Glutamatergic neuron (in vitro differentiated cells): ENCODE results near the gene CARMIL1. TPM values are rescaled to one million over a fixed set of nuclear protein-coding genes. Genes with fewer than 3 reads are reported as not detected.

ENCODE experiments used
- DNase-seq: peaks from one replicate; pipeline ENCODE4 v3.0.0; 2022
- H3K27ac Mint-ChIP-seq: one replicate; pipeline ENCODE4 v1.8.0; 2020; ENCODE audit warnings: mild to moderate bottlenecking, mixed read lengths, inconsistent platforms; ENCODE audit not compliant: unreplicated experiment
- H3K27me3 Mint-ChIP-seq: one replicate; pipeline ENCODE4 v1.8.0; 2020; ENCODE audit warnings: mild to moderate bottlenecking, moderate library complexity, mixed read lengths, inconsistent platforms; ENCODE audit not compliant: unreplicated experiment
- H3K36me3 Mint-ChIP-seq: one replicate; pipeline ENCODE4 v1.8.0; 2020; ENCODE audit warnings: mild to moderate bottlenecking, mixed read lengths, inconsistent platforms; ENCODE audit not compliant: unreplicated experiment
- H3K4me1 Mint-ChIP-seq: one replicate; pipeline ENCODE4 v1.8.0; 2020; ENCODE audit warnings: mild to moderate bottlenecking, low read depth, mixed read lengths, inconsistent platforms; ENCODE audit not compliant: unreplicated experiment
- H3K4me3 Mint-ChIP-seq: one replicate; pipeline ENCODE4 v1.8.0; 2020; ENCODE audit warnings: mild to moderate bottlenecking, mixed read lengths, inconsistent platforms; ENCODE audit not compliant: unreplicated experiment
- H3K9me3 Mint-ChIP-seq: one replicate; pipeline ENCODE4 v1.8.0; 2020; ENCODE audit warnings: mild to moderate bottlenecking, moderate library complexity, mixed read lengths, inconsistent platforms; ENCODE audit not compliant: unreplicated experiment
- total RNA-seq: library from RNA; stranded (reverse); fragmentation: NEBNext Ultra II Directional; extraction: Animal tissue kit (Norgen Biotek cat#: 25700); gene quantifications from one replicate; pipeline ENCODE4 v1.2.1, GENCODE V29; 2021; ENCODE audit not compliant: unreplicated experiment
- TF ChIP-seq, protein P1 (sequence below): fragments of 200-600 bp; sonication (generic); IDR thresholded peaks from one replicate; pipeline ENCODE4 v1.5.0; 2021; ENCODE audit not compliant: partially characterized antibody, unreplicated experiment

The CARMIL1 gene
- total RNA-seq, 1 donor from 2014 or later = 4.8 TPM

DNA sequence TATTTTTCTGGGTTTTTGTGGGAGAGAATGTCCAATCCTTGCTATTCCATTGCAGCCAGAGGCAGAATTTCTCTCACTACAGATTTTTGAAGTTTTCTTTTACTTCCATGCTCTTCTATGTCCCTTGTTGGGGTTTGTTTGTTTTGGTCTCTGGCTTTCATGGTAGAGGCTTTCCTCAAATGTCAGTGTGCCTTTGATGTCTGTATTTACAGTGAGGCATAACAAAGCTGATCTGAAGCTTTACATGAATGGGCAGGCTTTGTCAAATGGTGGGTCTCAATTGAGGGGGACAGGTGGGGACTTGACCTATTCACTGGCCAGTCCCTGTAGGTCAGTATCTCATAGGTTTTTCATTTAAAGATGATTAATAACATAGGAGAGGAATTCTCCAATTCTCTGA is 8.6 kb upstream of the CARMIL1 start:
- H3K27me3 Mint-ChIP-seq = no peaks in the 10 kb centered on the region
- no peak for DNase-seq
- no peaks in the 10 kb centered on the region for H3K36me3 Mint-ChIP-seq
- TF ChIP-seq, protein P1, sequence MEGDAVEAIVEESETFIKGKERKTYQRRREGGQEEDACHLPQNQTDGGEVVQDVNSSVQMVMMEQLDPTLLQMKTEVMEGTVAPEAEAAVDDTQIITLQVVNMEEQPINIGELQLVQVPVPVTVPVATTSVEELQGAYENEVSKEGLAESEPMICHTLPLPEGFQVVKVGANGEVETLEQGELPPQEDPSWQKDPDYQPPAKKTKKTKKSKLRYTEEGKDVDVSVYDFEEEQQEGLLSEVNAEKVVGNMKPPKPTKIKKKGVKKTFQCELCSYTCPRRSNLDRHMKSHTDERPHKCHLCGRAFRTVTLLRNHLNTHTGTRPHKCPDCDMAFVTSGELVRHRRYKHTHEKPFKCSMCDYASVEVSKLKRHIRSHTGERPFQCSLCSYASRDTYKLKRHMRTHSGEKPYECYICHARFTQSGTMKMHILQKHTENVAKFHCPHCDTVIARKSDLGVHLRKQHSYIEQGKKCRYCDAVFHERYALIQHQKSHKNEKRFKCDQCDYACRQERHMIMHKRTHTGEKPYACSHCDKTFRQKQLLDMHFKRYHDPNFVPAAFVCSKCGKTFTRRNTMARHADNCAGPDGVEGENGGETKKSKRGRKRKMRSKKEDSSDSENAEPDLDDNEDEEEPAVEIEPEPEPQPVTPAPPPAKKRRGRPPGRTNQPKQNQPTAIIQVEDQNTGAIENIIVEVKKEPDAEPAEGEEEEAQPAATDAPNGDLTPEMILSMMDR = no peak
- H3K4me1 Mint-ChIP-seq = no peaks in the 10 kb centered on the region
- H3K4me3 Mint-ChIP-seq = no peak overlapping the region
- H3K27ac Mint-ChIP-seq = no peak overlapping the region
- no peaks in the 10 kb centered on the region for H3K9me3 Mint-ChIP-seq

DNA sequence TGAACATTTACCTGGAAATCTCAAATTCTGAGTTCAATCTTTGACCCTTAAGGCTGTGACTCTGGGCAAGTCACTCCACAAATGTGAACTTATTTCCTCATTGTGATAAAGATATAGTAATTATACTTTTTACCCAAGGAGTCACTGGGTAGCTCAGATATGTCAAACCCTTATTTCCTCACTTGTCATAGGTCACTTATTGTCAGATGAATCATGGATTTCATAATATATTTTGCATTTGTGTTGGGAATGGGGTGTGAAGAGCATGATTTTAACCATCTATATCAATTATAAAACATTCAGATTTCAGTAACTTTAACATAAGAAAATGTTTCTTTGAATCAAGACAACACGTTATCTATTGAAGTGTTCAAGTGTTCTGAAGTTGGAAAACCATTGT is 3.7 kb upstream of the CARMIL1 start:
- Mint-ChIP-seq H3K4me1 (peaks cover 2% of the 10 kb centered on the region), H3K9me3 (peaks cover 6% of the 10 kb centered on the region), H3K27me3 (peaks cover 1% of the 10 kb centered on the region), H3K36me3 (no peaks in the 10 kb centered on the region), H3K27ac (no peak overlapping the region), H3K4me3 (no peak overlapping the region)
- TF ChIP-seq, protein P1 = no peak
- DNase-seq = no peak

DNA sequence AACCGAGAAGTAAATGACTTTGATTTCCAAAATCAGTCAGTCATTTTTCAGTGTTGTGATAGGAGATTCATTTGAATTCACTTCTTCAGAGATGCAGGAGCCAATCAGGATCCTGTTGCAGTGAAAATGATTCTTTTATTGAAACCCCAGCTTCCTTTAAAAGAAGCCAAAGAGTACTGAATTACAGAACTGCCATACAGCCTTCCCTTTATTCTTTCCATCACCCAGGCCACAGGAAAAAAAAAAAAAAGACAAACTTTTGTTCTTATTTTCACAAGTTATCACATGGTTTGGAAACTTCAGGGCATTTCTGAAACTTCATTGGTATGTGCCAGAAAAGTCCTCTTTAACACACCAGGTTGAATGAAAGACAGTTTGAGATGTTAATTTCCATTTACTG is 1.8 kb upstream of the CARMIL1 start:
- TF ChIP-seq, protein P1 = no peak
- peaks cover 5% of the 10 kb centered on the region for H3K27me3 Mint-ChIP-seq
- no peak overlapping the region for H3K4me3 Mint-ChIP-seq
- no peak for DNase-seq
- H3K4me1 Mint-ChIP-seq = peaks cover 2% of the 10 kb centered on the region
- H3K9me3 Mint-ChIP-seq = peaks cover 7% of the 10 kb centered on the region
- H3K36me3 Mint-ChIP-seq = no peaks in the 10 kb centered on the region
- no peak overlapping the region for H3K27ac Mint-ChIP-seq

DNA sequence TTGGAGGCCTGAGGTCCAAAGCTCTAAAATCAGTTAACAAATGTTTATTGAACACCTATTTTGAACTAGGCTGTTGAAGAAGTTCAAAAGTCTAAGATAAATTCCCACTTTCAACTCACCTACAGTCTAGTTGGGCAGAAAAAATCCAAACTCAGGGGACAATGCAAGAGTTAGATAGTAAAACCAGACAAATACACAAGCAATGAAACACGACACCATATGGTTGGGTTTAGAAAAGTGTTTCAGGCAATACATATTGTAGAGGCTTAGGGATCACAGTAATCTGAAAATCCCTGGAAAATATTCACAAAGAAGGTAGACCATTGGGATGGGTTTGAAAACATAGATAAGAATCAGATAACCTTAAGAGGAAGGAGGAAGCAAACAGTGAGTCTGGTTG is 1.3 kb upstream of the CARMIL1 start:
- Mint-ChIP-seq H3K4me3 (peak overlapping the region; percentile 76), H3K9me3 (peaks cover 7% of the 10 kb centered on the region)

DNA sequence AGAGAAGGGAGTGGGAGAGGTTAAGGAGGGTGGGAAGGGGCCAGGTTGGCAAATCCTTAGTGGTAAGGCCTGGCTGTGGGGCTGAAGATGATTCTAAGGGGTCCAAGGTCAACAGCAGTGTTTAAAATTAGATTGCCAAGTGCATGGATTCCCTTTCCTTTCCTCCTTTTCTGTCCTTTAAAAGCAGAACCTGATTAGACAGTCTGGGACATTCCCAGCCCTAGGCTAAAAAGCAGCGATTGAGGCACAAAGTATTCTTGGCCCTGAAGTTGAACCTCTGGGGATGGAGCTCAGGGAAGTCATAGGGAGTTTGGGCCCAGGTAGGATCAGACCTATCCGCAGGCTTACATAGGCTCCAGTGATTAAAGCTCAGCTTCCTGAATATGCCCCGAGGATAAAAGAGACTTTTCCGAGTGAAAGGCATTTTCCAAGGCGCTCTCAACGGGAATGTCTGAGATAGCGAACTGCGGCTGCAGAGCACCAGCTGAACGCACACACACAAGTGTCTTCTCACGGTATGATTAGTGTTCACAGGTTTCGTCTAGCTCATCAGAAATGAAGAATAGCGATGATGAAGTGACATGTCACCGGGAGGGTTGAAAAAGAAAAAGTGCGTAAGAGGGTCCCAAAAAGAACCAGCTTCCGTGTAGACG is 787 bp upstream of the CARMIL1 start:
- peak; percentile 20 for DNase-seq

More for the DNA sequence above, 1.3 kb upstream of the CARMIL1 start:
- peaks cover 5% of the 10 kb centered on the region for H3K27me3 Mint-ChIP-seq
- TF ChIP-seq, protein P1 = no peak
- no peaks in the 10 kb centered on the region for H3K36me3 Mint-ChIP-seq
- peak overlapping the region; percentile 36 for H3K27ac Mint-ChIP-seq
- peaks cover 2% of the 10 kb centered on the region for H3K4me1 Mint-ChIP-seq
- no peak for DNase-seq

More for the DNA sequence above, 787 bp upstream of the CARMIL1 start:
- Mint-ChIP-seq H3K4me1 (peaks cover 2% of the 10 kb centered on the region), H3K4me3 (peak overlapping the region; percentile 85), H3K27ac (peak overlapping the region; percentile 36), H3K9me3 (peaks cover 7% of the 10 kb centered on the region), H3K36me3 (no peaks in the 10 kb centered on the region), H3K27me3 (peaks cover 8% of the 10 kb centered on the region)
- TF ChIP-seq, protein P1 = no peak
